GM06990 (cell line): ENCODE measurements around the gene KRTAP4-5.
"Not testable (repeated sequence)": the region's sequence is repeated elsewhere in the genome, so short reads cannot be mapped to it uniquely, and the experiment has no call there.

Experiments used
- DNase-seq: peaks from one replicate; pipeline ENCODE4 v3.0.0-alpha.2; 2011; ENCODE audit not compliant: insufficient read length; ENCODE audit errors: extremely low read depth
- H3K27me3 ChIP-seq: replicated peaks from 2 replicates; pipeline ENCODE4 v1.6.0; 2011; ENCODE audit warnings: low read length; ENCODE audit not compliant: control insufficient read depth, insufficient read depth
- H3K36me3 ChIP-seq: 2 replicates; pipeline ENCODE4 v1.5.1; 2011; ENCODE audit warnings: low read length; ENCODE audit not compliant: control insufficient read depth, insufficient read depth
- H3K4me3 ChIP-seq: replicated peaks from 2 replicates; pipeline ENCODE4 v1.5.1; 2011; ENCODE audit warnings: low read depth, mild to moderate bottlenecking, control low read depth, low read length
- TF ChIP-seq, protein P1 (sequence below): IDR thresholded peaks from 2 replicates; pipeline ENCODE4 v1.5.1; 2011; ENCODE audit warnings: low read length, control low read depth, mild to moderate bottlenecking, inconsistent platforms; ENCODE audit not compliant: insufficient read depth, poor library complexity, severe bottlenecking

The KRTAP4-5 gene

DNA sequence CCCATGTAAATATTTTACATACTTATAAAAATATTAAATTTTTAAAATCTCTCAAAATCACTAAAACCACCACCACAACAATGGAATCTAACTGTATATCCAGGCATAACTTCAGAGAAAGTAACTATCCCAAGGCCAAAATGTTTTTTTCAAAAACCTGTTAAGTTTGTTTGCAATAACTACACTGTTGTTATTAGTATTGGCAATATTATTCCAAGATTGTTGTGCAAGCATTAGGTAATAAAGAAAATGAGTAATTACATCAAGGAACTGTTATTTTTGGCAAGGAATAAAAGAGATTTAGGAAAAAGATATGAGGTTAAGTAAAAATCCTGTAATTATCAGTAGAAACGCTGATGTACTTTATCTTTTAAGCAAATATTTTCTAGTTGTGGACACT is 22.3 kb downstream of the KRTAP4-5 start:
- Histone ChIP-seq H3K27me3 (no peaks in the 10 kb centered on the region), H3K4me3 (no peak overlapping the region), H3K36me3 (no peaks in the 10 kb centered on the region)
- TF ChIP-seq, protein P1, sequence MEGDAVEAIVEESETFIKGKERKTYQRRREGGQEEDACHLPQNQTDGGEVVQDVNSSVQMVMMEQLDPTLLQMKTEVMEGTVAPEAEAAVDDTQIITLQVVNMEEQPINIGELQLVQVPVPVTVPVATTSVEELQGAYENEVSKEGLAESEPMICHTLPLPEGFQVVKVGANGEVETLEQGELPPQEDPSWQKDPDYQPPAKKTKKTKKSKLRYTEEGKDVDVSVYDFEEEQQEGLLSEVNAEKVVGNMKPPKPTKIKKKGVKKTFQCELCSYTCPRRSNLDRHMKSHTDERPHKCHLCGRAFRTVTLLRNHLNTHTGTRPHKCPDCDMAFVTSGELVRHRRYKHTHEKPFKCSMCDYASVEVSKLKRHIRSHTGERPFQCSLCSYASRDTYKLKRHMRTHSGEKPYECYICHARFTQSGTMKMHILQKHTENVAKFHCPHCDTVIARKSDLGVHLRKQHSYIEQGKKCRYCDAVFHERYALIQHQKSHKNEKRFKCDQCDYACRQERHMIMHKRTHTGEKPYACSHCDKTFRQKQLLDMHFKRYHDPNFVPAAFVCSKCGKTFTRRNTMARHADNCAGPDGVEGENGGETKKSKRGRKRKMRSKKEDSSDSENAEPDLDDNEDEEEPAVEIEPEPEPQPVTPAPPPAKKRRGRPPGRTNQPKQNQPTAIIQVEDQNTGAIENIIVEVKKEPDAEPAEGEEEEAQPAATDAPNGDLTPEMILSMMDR: no peak
- no peak for DNase-seq

DNA sequence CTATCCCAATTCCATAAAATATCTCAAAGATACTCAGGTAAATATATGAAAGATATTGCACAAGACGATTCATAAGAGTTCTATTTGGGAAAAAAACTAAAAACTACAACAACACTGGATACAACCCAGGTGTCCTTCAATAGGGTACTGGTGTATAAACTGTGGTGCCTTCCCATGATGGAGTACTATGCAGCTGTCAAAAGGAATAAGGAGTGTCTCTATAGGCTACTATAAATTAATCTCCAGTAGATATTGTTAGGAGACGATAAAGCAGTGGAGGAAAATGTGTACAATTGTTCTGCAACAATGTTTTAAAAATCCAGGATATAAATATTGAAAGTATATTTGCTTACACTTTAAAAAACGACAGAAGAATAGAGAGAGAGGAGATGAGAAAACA is 23.2 kb downstream of the KRTAP4-5 start:
- H3K27me3 ChIP-seq: no peaks in the 10 kb centered on the region
- DNase-seq: no peak
- TF ChIP-seq, protein P1: no peak
- no peak overlapping the region for H3K4me3 ChIP-seq
- no peaks in the 10 kb centered on the region for H3K36me3 ChIP-seq

DNA sequence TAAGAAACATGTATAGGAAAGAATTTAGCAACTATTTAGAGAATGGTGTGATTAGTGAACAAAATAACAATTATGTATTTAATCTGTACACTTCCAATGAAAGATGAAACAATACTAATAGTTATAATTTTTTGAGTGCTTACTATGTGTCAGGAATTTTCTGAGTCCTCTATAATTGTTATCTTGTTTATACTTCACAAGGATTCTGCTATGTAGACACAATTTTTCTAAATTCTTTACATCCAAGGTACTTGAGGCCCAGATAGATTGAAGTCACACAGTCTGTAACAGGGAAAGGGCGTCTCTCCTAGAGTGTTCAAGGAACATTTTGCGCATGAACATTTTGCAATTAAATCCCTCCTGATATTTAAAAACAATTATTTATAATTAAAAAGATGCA is 24.6 kb downstream of the KRTAP4-5 start:
- Histone ChIP-seq H3K36me3 (no peaks in the 10 kb centered on the region), H3K27me3 (no peaks in the 10 kb centered on the region), H3K4me3 (no peak overlapping the region)
- TF ChIP-seq, protein P1: no peak
- no peak for DNase-seq

DNA sequence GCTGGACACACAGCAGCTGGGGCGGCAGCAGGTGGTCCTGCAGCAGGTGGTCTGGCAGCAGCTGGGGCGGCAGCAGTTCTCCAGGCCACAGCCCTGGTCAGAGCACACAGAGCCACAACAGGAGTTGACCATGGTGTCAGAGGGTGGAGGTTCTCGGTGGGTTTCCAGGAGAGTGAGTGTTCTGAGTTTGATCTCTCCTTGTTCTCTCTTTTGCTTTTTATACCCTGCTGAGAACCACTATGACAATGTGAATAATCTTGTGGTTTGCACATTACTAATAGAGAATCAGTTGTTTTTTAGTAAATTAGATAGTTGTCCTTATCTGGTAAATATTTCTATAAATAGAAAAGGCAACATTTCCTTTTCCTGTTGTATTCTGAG is 25.6 kb downstream of the KRTAP4-5 start, which contains the start of gene KRTAP4-12:
KRTAP4-12 (minus strand) TSS at position 192 of the 381 bp plus-strand sequence; CDS start at position 132, 60 bp downstream.
- DNase-seq, H3K27me3 ChIP-seq, H3K4me3 ChIP-seq, H3K36me3 ChIP-seq: not testable (repeated sequence)

DNA sequence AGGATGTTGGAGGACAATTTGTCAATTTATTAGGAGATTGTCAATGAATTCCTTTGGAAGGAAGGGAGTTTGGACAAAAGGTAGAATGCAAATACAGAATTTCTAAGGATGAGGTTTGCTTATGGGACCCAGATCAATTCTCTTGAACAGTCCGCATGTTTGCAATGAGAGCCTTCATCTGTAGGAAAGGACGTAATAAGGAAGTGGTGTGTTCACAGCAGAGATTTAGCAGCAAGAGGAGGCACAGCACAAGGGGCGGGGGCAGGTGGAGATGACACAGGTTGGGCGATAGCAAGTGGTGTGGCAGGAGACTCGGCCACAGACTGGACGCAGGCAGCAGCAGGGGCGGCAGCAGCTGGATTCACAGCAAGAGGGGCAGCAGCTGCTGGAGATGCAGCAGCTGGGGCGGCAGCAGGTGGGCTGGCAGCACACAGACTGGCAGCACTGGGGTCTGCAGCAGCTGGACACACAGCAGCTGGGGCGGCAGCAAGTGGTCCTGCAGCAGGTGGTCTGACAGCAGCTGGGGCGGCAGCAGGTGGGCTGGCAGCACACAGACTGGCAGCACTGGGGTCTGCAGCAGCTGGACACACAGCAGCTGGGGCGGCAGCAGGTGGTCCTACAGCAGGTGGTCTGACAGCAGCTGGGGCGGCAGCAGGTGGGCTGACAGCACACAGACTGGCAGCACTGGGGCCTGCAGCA is 26.2 kb downstream of the KRTAP4-5 start:
- not testable (repeated sequence) for H3K27me3 ChIP-seq, H3K36me3 ChIP-seq, H3K4me3 ChIP-seq, DNase-seq

DNA sequence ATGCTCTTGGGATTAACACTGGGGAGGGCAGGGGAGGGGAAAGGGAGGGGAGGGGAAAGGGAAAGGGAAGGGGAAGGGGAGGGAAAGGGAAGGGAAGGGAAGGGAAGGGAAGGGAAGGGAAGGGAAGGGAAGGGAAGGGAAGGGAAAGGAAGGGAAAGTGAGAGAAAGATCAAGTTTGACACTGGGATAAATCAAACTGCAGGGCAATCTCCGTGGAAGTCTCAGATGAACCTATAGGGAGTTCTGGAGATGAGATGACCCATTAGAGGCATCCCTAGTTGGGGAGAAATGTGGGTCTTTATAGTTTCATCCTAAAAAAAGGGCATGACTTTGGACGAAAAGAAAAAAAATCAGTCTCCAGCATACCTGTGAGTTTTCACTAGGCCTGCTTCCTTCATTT is 27.9 kb downstream of the KRTAP4-5 start:
- DNase-seq: no peak
- Histone ChIP-seq H3K36me3 (no peaks in the 10 kb centered on the region), H3K27me3 (no peaks in the 10 kb centered on the region), H3K4me3 (no peak overlapping the region)
- TF ChIP-seq, protein P1: no peak

DNA sequence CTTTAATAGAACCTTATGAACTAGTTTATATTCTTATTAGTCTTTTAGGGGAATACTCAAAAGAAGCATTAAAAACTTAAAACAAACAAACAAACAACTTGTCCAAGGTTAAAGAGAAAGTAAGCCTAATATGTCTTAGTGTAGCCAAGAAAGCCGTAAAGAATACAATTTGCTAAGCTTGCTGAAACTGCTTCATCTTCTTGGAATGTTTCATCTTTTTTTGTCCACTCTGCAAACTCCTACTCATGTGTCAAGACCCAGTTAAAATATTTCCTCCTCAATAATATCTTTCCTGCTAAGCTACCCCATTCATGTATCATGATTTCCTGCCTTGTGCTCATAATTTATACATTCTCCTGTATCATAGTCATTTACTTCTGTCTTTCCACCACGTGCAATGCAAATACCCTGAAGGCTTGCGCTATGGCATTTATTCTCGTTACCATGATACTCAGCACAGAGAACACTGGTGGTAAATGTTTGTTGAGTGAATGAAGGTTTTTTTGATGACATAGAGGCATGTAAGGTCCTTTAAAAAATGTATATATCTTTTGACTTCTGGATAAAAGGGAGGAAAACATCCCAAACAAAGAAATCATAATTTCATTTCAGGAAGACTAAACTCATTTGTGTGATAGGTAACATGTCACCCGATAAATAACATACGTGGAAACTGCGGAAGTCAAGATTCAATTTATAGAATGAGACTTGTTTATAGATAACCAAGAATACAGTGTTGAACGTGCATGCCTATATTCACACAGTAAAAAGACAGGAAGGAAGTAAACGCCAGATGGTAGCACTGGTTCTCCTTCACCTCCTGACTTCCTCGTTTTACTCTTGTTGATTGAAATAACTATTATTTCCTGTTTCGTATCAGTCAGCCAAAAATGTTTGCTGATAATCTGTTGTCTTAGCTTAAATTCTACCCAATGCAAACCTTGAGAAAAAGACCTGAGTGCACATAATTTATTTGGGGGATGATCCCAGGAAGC is 29.6 kb downstream of the KRTAP4-5 start:
- DNase-seq, H3K36me3 ChIP-seq: not testable (repeated sequence)

More for the DNA sequence above, 29.6 kb downstream of the KRTAP4-5 start:
- H3K27me3 ChIP-seq, H3K4me3 ChIP-seq: not testable (repeated sequence)
